SK-N-MC (cell line): Measurements from ENCODE around the gene GRXCR2.

Experiments
- EZH2 ChIP-seq: fragments of 200-600 bp; sonication (generic); IDR thresholded peaks from one replicate; pipeline ENCODE4 v1.6.1; 2017; ENCODE audit warnings: antibody characterized with exemption
- FOXP2 ChIP-seq: optimal IDR thresholded peaks from 2 replicates; pipeline ENCODE3; 2011; ENCODE audit warnings: mild to moderate bottlenecking, moderate library complexity; ENCODE audit not compliant: insufficient read depth; ENCODE audit errors: extremely low read length, control extremely low read depth
- POLR2AphosphoS5 ChIP-seq: IDR thresholded peaks from 2 replicates; pipeline ENCODE4 v1.6.1; 2012; ENCODE audit warnings: mild to moderate bottlenecking, low read depth, low read length, borderline replicate concordance

DNA sequence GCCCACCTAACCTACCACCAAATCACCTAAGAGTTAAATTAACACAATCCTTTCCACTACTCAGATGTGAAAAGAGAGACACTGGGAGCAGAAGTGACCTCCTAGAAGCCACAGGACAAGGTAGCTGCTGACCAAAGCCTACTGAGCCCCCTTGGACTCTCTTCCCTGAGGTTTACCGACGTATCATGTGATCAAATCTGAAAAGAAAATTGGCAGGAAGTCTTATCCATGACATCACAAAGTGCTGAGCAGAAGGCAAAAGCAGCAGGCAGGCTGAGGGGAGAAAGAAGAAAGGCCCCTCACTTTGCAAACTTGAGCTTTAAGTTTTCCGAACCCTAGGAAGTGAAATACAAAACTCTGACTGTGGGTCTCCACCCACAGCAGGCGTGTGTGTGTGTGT, 48.8 kb downstream of the GRXCR2 start:
- no peak for TF ChIP-seq FOXP2
- no peak for TF ChIP-seq EZH2
- no peak for TF ChIP-seq POLR2AphosphoS5
